Esophagus squamous epithelium (tissue), 4 donors: ENCODE measurements around the gene PKDCC.

Experiments used
- POLR2A ChIP-seq, 4 donors: fragments of 450-650 bp; IDR thresholded peaks; one replicate each; pipeline ENCODE4 v1.6.1; 2017; ENCODE audit warnings: antibody characterized with exemption in 4 of 4, mild to moderate bottlenecking in 4 of 4, moderate library complexity in 3 of 4
- TF ChIP-seq, protein P1 (sequence below), 6 experiments: fragments of 450-650 bp in 4 of 6; fragments of 200-600 bp in 2 of 6; sonication (generic) in 2 of 6; IDR thresholded peaks; one replicate each; pipeline ENCODE4 v1.5.1; 2016 to 2019; ENCODE audit warnings: antibody characterized with exemption in 6 of 6, mild to moderate bottlenecking in 4 of 6, moderate library complexity in 4 of 6

DNA sequence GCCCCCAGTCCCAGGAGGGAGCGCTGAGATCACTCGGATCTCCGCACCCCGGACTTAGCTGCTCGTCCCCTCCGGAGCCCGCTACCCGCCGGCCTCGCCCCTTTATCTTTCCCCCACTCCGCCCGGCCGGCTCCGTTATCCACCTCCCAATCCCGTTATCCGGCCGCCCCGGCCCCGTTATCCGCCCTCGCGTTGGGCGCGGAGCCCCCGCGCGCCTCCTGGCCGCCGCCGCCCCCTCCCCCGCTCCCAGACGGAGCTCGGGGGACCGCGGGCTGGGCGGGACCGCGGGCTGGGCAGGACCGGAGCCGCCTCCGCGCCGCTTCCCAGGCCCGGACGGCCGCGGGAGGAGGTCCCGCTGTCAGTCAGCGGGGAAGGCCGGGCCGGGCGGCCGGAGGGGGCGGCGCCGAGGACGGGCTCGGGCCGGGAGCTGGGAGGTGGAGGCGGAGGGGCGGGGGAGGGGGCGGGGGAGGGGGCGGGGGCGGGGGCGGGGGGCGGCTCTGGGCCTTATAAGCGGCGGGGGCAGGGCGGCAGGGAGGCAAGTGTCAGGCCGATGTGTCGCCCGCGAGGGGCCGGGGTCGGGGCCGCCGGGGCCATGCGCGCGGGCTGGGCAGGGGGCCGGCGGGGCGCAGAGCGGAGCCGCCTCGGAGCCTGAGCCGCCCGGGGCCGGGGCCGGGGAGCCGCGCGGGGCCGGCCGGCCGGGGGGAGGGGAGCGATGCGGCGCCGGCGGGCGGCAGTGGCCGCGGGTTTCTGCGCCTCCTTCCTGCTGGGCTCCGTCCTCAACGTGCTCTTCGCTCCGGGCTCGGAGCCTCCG lies at the start of gene PKDCC:
- TF ChIP-seq, protein P1, sequence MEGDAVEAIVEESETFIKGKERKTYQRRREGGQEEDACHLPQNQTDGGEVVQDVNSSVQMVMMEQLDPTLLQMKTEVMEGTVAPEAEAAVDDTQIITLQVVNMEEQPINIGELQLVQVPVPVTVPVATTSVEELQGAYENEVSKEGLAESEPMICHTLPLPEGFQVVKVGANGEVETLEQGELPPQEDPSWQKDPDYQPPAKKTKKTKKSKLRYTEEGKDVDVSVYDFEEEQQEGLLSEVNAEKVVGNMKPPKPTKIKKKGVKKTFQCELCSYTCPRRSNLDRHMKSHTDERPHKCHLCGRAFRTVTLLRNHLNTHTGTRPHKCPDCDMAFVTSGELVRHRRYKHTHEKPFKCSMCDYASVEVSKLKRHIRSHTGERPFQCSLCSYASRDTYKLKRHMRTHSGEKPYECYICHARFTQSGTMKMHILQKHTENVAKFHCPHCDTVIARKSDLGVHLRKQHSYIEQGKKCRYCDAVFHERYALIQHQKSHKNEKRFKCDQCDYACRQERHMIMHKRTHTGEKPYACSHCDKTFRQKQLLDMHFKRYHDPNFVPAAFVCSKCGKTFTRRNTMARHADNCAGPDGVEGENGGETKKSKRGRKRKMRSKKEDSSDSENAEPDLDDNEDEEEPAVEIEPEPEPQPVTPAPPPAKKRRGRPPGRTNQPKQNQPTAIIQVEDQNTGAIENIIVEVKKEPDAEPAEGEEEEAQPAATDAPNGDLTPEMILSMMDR (IDR thresholded peaks at IDR 0.05): no peak
- TF ChIP-seq POLR2A (IDR thresholded peaks at IDR 0.05): peak in 1 of 4 donors; percentile 59
